PFSK-1 (cell line): ENCODE data around the gene LNX1.
A peak's percentile ranks its signal among the peaks of the same experiment; 100 is the strongest.

ENCODE experiments used
- FOXP2 ChIP-seq: optimal IDR thresholded peaks from 2 replicates; pipeline ENCODE3; 2011; ENCODE audit warnings: borderline replicate concordance, control low read depth, inconsistent platforms; ENCODE audit not compliant: insufficient read depth; ENCODE audit errors: extremely low read length, extremely low read depth
- POLR2AphosphoS5 ChIP-seq: IDR thresholded peaks from 2 replicates; pipeline ENCODE4 v1.6.1; 2012; ENCODE audit warnings: low read depth, mild to moderate bottlenecking, control low read depth, low read length, moderate library complexity
- SIN3A ChIP-seq: IDR thresholded peaks from 2 replicates; pipeline ENCODE4 v1.6.1; 2012; ENCODE audit warnings: mild to moderate bottlenecking, low read length, moderate library complexity, borderline replicate concordance; ENCODE audit not compliant: insufficient read depth
- TAF1 ChIP-seq: IDR thresholded peaks from 2 replicates; pipeline ENCODE4 v1.6.1; 2012; ENCODE audit warnings: low read length, control low read depth, borderline replicate concordance; ENCODE audit not compliant: insufficient read depth
- TF ChIP-seq, protein P1 (sequence below), 2 experiments: IDR thresholded peaks; 2 replicates each; pipeline versions ENCODE4 v1.6.1 to v1.8.0; 2011 to 2012; ENCODE audit warnings: low read depth in 2 of 2, low read length in 2 of 2, control low read depth in 1 of 2, inconsistent platforms in 1 of 2, mild to moderate bottlenecking in 1 of 2, moderate library complexity in 1 of 2; ENCODE audit not compliant: insufficient read depth in 1 of 2

LNX1 gene

DNA sequence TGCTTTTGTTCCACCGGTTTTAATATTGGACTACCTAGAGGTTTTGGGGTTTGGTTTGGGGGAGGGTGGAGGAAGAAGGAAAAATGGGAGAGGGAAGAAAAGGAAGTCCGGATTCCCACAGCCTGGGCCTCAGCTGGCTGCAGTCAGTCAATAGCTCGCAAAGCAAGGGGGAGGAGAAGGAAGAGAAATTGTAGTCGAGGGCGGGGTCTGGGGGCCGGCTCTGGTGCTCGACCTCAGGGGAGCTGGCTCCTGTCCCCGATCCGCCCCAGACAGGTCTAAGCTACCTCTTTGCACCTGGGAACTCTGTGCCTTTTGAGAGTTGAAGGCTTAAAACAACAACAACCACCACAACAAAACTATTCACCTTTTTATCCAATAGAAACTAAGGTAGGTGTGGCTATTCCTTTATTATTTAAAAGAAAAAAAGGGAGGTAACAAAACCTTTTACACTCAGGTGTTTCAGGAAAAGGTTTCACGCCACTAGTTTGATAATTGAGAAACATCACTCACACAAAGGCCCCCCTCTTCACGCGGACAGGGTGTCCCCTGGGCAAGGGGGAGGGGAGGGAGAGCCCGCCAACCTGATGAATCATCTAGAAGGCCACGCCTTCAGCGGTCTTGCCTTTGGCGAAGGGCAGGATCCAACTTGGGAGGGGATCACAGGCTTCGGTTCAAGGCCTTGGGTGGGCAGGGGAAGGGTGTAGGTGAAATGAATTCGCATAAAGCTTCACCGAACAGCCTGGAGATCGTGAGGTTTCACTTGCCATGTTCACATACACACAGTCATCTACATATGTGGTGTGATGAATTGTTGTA, 1.6 kb upstream of the LNX1 start:
- TF ChIP-seq, protein P1, sequence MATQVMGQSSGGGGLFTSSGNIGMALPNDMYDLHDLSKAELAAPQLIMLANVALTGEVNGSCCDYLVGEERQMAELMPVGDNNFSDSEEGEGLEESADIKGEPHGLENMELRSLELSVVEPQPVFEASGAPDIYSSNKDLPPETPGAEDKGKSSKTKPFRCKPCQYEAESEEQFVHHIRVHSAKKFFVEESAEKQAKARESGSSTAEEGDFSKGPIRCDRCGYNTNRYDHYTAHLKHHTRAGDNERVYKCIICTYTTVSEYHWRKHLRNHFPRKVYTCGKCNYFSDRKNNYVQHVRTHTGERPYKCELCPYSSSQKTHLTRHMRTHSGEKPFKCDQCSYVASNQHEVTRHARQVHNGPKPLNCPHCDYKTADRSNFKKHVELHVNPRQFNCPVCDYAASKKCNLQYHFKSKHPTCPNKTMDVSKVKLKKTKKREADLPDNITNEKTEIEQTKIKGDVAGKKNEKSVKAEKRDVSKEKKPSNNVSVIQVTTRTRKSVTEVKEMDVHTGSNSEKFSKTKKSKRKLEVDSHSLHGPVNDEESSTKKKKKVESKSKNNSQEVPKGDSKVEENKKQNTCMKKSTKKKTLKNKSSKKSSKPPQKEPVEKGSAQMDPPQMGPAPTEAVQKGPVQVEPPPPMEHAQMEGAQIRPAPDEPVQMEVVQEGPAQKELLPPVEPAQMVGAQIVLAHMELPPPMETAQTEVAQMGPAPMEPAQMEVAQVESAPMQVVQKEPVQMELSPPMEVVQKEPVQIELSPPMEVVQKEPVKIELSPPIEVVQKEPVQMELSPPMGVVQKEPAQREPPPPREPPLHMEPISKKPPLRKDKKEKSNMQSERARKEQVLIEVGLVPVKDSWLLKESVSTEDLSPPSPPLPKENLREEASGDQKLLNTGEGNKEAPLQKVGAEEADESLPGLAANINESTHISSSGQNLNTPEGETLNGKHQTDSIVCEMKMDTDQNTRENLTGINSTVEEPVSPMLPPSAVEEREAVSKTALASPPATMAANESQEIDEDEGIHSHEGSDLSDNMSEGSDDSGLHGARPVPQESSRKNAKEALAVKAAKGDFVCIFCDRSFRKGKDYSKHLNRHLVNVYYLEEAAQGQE (IDR thresholded peaks at IDR 0.05; ENCODE audit: insufficient read depth in 1 of 2, low read depth in 2 of 2, low read length in 2 of 2) = no peak
- TF ChIP-seq FOXP2 (no peak), POLR2AphosphoS5 (no peak)

DNA sequence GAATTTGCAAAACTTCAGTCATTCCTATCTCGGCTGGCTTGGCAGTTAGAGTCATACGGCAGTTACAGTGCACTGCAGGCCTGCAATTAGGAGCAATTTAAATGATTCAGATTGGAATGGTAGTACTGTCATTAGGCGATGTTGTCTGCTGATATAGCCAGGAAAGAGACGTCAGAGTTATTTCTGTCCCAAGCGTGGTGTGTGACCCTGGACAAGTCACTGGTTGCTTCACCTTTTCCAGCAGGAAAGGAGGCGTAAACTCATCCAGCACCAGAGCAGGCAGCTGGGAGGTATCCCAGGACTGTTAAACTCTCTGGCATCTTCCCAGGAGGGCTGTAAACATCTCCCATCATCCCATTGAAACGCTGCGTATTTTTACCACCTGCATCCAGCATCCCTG, 836 bp upstream of the LNX1 start:
- TF ChIP-seq SIN3A (0 out of 2 replicates have a peak, but pooled peaks have one; percentile 31), TAF1 (no peak)

DNA sequence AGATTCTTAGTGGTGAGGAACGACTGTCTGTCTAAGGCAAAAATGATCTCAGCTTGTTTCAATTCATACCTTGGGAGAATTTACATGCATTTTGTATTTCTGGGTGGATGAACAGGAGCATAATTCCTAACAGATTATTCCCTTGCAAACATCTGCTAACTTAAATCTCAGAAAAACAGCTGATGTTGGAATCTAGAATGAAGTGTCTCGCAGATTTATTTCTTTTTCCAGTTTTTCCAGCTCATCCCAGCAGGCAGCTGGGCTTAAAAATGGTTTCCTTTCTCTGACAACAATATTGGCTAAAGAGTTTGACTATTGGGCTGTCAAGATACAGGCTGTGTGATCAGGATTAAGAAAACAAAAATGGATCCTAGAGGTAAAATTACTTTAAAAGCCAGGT, 1.1 kb downstream of the LNX1 start:
- TF ChIP-seq SIN3A (no peak), FOXP2 (no peak), POLR2AphosphoS5 (no peak)
- TF ChIP-seq, protein P1 (IDR thresholded peaks at IDR 0.05; ENCODE audit: insufficient read depth in 1 of 2, low read depth in 2 of 2, low read length in 2 of 2) = no peak

DNA sequence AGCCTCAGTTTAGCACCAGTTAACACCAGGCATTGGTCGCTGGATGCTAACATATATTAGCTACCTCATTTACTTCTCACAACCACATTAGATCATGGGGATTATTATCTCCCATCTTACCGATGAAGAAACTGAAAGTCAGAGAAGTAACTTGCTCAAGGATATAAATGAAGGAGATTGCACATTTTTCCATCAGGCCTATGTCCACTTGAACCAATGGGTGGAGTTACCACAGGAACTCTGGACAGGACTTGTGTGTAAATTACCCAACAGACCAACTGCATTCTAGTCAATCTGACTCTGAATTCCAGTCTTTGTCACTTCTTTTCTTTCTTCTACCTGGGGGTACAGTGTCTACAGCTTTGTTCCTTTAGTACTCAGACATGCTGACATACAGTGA, 1.8 kb downstream of the LNX1 start:
- TF ChIP-seq, protein P1 (IDR thresholded peaks at IDR 0.05; ENCODE audit: insufficient read depth in 1 of 2, low read depth in 2 of 2, low read length in 2 of 2) = no peak
- no peak for TF ChIP-seq SIN3A
- no peak for TF ChIP-seq FOXP2
- no peak for TF ChIP-seq POLR2AphosphoS5
- TF ChIP-seq TAF1 = no peak

DNA sequence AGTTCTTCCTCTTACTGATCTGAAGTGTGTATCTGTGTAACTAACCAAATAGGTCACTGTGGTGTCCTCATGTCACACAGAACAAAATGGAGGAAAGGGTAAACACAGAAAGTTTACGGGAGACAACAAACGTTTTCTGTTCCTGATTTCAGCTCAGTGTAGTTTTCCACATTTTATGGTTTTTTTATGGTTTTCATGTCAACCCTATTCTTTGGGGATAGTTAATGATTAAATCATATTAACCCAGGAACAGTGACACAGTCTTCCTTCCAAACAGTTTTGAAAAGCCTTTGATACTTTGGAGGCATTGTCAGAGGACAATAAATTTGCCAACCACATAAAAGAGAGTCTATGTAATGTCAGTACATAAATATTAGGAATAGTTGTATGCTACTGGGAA, 4.2 kb downstream of the LNX1 start:
- TF ChIP-seq, protein P1 (IDR thresholded peaks at IDR 0.05; ENCODE audit: insufficient read depth in 1 of 2, low read depth in 2 of 2, low read length in 2 of 2) = no peak
- no peak for TF ChIP-seq SIN3A
- TF ChIP-seq FOXP2 = no peak
- no peak for TF ChIP-seq TAF1
